ENCODE results near the gene ACVR2A. TPM values are rescaled to one million over a fixed set of nuclear protein-coding genes. Genes with fewer than 3 reads are reported as not detected.
A peak's percentile ranks its signal among the peaks of the same experiment; 100 is the strongest.

ACVR2A gene
- 10 to 100 TPM; 13.3 to 14.6 TPM for total RNA-seq
- 10.0 TPM for polyA plus RNA-seq (2013, experiment 1 of 2)
- 10.9 TPM for polyA plus RNA-seq (2013, experiment 2 of 2)
- total RNA-seq = 3.7 to 44.4 (median 22.8) reads per million in 172 experiments

- ATAC-seq (ENCODE audit: poor library complexity) (peak; percentile 29), DNase-seq (peak in 13 of 14 experiments; percentile 4 to 79 (median 29))
- H3K36me3 Mint-ChIP-seq (ENCODE audit: low read depth) = peaks cover 12% of the 10 kb centered on the region
- Histone ChIP-seq H3K27me3 (ENCODE audit: control insufficient read depth in 1 of 2, insufficient read depth in 2 of 2, low read length in 2 of 2) (no peaks in the 10 kb centered on the region), H3K27ac (ENCODE audit: low read depth in 1 of 2, low read length in 2 of 2) (peak within 1 kb of the TSS in 1 of 2 donors; percentile 38), H3K9me3 (ENCODE audit: control insufficient read depth in 1 of 2, insufficient read depth in 1 of 2, low read length in 2 of 2) (no peaks in the 10 kb centered on the region), H3K36me3 (ENCODE audit: insufficient read depth, low read length) (no peaks in the 10 kb centered on the region), H3K4me3 (ENCODE audit: low read length) (peak within 1 kb of the TSS; percentile 84), H3K4me1 (ENCODE audit: insufficient read depth, low read length) (peaks cover 19% of the 10 kb centered on the region)
- peaks cover 4% of the 10 kb centered on the region for H3K27me3 Mint-ChIP-seq
- ChIA-PET POLR2A (interaction anchor here (0.9 to 4.1 kb wide), 13 partner anchors 11 to 799 kb away, joined by 3 to 25 read pairs (median 3); partner anchors contain the start of genes MBD5 and ORC4), CTCF (interaction anchor here (1.2 to 1.5 kb wide), 2 partner anchors 14 to 66 kb away, joined by 4 to 7 read pairs; no protein-coding TSS in a partner anchor)
- H3K4me1 Mint-ChIP-seq (ENCODE audit: low read depth) = peaks cover 46% of the 10 kb centered on the region
- intact Hi-C loops (cut with DNase I, micrococcal nuclease) = loop anchor here (1.0 to 10.0 kb wide), 9 partner anchors 62 to 1740 kb away; partner anchors contain the start of genes EPC2 (in 1 of the 2), KIF5C (in 1 of the 2), MBD5 (in 1 of the 2) and MMADHC (in 1 of the 2)
- TF ChIP-seq CTCF (IDR thresholded peaks at IDR 0.05) = no peak
- no peaks in the 10 kb centered on the region for H3K9me3 Mint-ChIP-seq
- H3K27ac Mint-ChIP-seq = peak within 1 kb of the TSS; percentile 87
- H3K4me3 Mint-ChIP-seq = peak within 1 kb of the TSS; percentile 96
Observed at GRCh38 chr2:147844697-147845410, at the start of gene ACVR2A. TSS of gene ACVR2A (plus strand) at chr2:147845029. CDS start at chr2:147845153, 124 bp downstream.

GRCh38 chr2:147800316-147800715, 44.5 kb upstream of the ACVR2A start:
- H3K36me3 ChIP-seq (ENCODE audit: insufficient read depth, low read length) = no peaks in the 10 kb centered on the region
- Mint-ChIP-seq H3K27ac (no peak overlapping the region), H3K4me3 (no peak overlapping the region), H3K27me3 (no peaks in the 10 kb centered on the region), H3K36me3 (ENCODE audit: low read depth) (no peaks in the 10 kb centered on the region), H3K9me3 (no peaks in the 10 kb centered on the region), H3K4me1 (ENCODE audit: low read depth) (peaks cover 18% of the 10 kb centered on the region)
- DNase-seq = no peak
- ChIA-PET CTCF (no interaction called here), POLR2A (no interaction called here)
- no peak for TF ChIP-seq CTCF (IDR thresholded peaks at IDR 0.05)
- intact Hi-C loops (cut with DNase I, micrococcal nuclease) = no loop called here
- no peak for ATAC-seq (ENCODE audit: poor library complexity)
- H3K4me3 ChIP-seq (ENCODE audit: low read length) = no peak overlapping the region
- H3K9me3 ChIP-seq (ENCODE audit: control insufficient read depth in 1 of 2, insufficient read depth in 1 of 2, low read length in 2 of 2) = no peaks in the 10 kb centered on the region
- H3K4me1 ChIP-seq (ENCODE audit: insufficient read depth, low read length) = no peaks in the 10 kb centered on the region
- H3K27me3 ChIP-seq (ENCODE audit: control insufficient read depth in 1 of 2, insufficient read depth in 2 of 2, low read length in 2 of 2) = no peaks in the 10 kb centered on the region
- H3K27ac ChIP-seq (ENCODE audit: low read depth in 1 of 2, low read length in 2 of 2) = no peak overlapping the region

GRCh38 chr2:147806846-147807245, 38.0 kb upstream of the ACVR2A start:
- H3K9me3 ChIP-seq (ENCODE audit: control insufficient read depth in 1 of 2, insufficient read depth in 1 of 2, low read length in 2 of 2) = no peaks in the 10 kb centered on the region
- no peaks in the 10 kb centered on the region for H3K4me1 Mint-ChIP-seq (ENCODE audit: low read depth)
- no peaks in the 10 kb centered on the region for H3K27me3 Mint-ChIP-seq
- no peaks in the 10 kb centered on the region for H3K27me3 ChIP-seq (ENCODE audit: control insufficient read depth in 1 of 2, insufficient read depth in 2 of 2, low read length in 2 of 2)
- ChIA-PET POLR2A (no interaction called here), CTCF (no interaction called here)
- H3K27ac ChIP-seq (ENCODE audit: low read depth in 1 of 2, low read length in 2 of 2) = no peak overlapping the region
- H3K9me3 Mint-ChIP-seq = peaks cover 3% of the 10 kb centered on the region
- no peak overlapping the region for H3K4me3 Mint-ChIP-seq
- ATAC-seq (ENCODE audit: poor library complexity) (no peak), DNase-seq (no peak)
- no peaks in the 10 kb centered on the region for H3K4me1 ChIP-seq (ENCODE audit: insufficient read depth, low read length)
- TF ChIP-seq CTCF (IDR thresholded peaks at IDR 0.05) = no peak
- H3K4me3 ChIP-seq (ENCODE audit: low read length) = no peak overlapping the region
- no peak overlapping the region for H3K27ac Mint-ChIP-seq
- no peaks in the 10 kb centered on the region for H3K36me3 Mint-ChIP-seq (ENCODE audit: low read depth)
- H3K36me3 ChIP-seq (ENCODE audit: insufficient read depth, low read length) = no peaks in the 10 kb centered on the region
- intact Hi-C loops (cut with DNase I, micrococcal nuclease) = no loop called here

Measured in CD4-positive, alpha-beta T cell (primary cell).